OCI-LY1 (cell line): Measurements from ENCODE around the gene BMP4.

Experiments
- H2AFZ ChIP-seq: fragments of 200-600 bp; sonication (generic), shearing (Covaris generic); 2 replicates; pipeline ENCODE4 v1.6.0; 2014; ENCODE audit warnings: antibody characterized with exemption, mild to moderate bottlenecking, low read length
- H3F3A ChIP-seq: fragments of 200-600 bp; sonication (generic), shearing (Covaris generic); 2 replicates; pipeline ENCODE4 v1.6.0; 2014; ENCODE audit warnings: mild to moderate bottlenecking, antibody characterized with exemption, low read length, moderate library complexity; ENCODE audit not compliant: insufficient read depth
- H3K27ac ChIP-seq: fragments of 200-600 bp; sonication (generic); 2 replicates; pipeline ENCODE4 v1.5.1; 2014; ENCODE audit warnings: low read length, mixed run types, mild to moderate bottlenecking, low read depth; ENCODE audit not compliant: poor library complexity, severe bottlenecking
- H3K27me3 ChIP-seq: fragments of 200-600 bp; sonication (generic); 2 replicates; pipeline ENCODE4 v1.6.0; 2014; ENCODE audit warnings: antibody characterized with exemption, mild to moderate bottlenecking, low read length, moderate library complexity; ENCODE audit not compliant: insufficient read depth
- H3K36me3 ChIP-seq: fragments of 200-600 bp; sonication (generic); 2 replicates; pipeline ENCODE4 v1.6.1; 2014; ENCODE audit warnings: mild to moderate bottlenecking, antibody characterized with exemption, low read length, moderate library complexity, mixed read lengths; ENCODE audit not compliant: insufficient read depth
- H3K4me1 ChIP-seq: fragments of 200-600 bp; sonication (generic); 2 replicates; pipeline ENCODE4 v1.5.1; 2014; ENCODE audit warnings: mild to moderate bottlenecking, low read length, moderate library complexity; ENCODE audit not compliant: insufficient read depth, severe bottlenecking
- H3K4me2 ChIP-seq: fragments of 200-600 bp; sonication (generic), shearing (Covaris generic); 2 replicates; pipeline ENCODE4 v1.6.1; 2014; ENCODE audit warnings: low read length
- H3K4me3 ChIP-seq: fragments of 200-600 bp; sonication (generic); 2 replicates; pipeline ENCODE4 v1.5.1; 2014; ENCODE audit warnings: low read length, low read depth, mild to moderate bottlenecking, mixed read lengths; ENCODE audit not compliant: poor library complexity, severe bottlenecking
- H3K79me2 ChIP-seq: fragments of 200-600 bp; shearing (Covaris generic); 2 replicates; pipeline ENCODE4 v1.6.1; 2016; ENCODE audit warnings: mixed run types, low read length, mixed read lengths; ENCODE audit not compliant: insufficient read depth
- H3K9ac ChIP-seq: fragments of 200-600 bp; sonication (generic), shearing (Covaris generic); 2 replicates; pipeline ENCODE4 v1.6.1; 2014; ENCODE audit warnings: mild to moderate bottlenecking, low read length, mixed read lengths
- H3K9me2 ChIP-seq: fragments of 200-600 bp; sonication (generic), shearing (Covaris generic); 2 replicates; pipeline ENCODE4 v1.6.1; 2014; ENCODE audit warnings: low read depth, mild to moderate bottlenecking, low read length, mixed read lengths
- H3K9me3 ChIP-seq: fragments of 200-600 bp; shearing (Covaris generic); 2 replicates; pipeline ENCODE4 v1.6.1; 2014; ENCODE audit warnings: low read length, mixed read lengths
- H4K20me1 ChIP-seq: fragments of 200-600 bp; sonication (generic), shearing (Covaris generic); 2 replicates; pipeline ENCODE4 v1.6.0; 2016; ENCODE audit warnings: mild to moderate bottlenecking, low read length; ENCODE audit not compliant: insufficient read depth
- EZH2 ChIP-seq: fragments of 200-600 bp; sonication (generic), shearing (Covaris generic); IDR thresholded peaks from 2 replicates; pipeline ENCODE4 v1.8.0; 2017; ENCODE audit warnings: borderline replicate concordance, mixed run types, mild to moderate bottlenecking, antibody characterized with exemption, low read length, moderate library complexity, mixed read lengths
- TF ChIP-seq, protein P1 (sequence below): fragments of 200-600 bp; sonication (generic), shearing (Covaris generic); IDR thresholded peaks from 2 replicates; pipeline ENCODE4 v1.5.1; 2017; ENCODE audit warnings: mild to moderate bottlenecking, antibody characterized with exemption, low read length, moderate library complexity, mixed read lengths

The BMP4 gene

DNA sequence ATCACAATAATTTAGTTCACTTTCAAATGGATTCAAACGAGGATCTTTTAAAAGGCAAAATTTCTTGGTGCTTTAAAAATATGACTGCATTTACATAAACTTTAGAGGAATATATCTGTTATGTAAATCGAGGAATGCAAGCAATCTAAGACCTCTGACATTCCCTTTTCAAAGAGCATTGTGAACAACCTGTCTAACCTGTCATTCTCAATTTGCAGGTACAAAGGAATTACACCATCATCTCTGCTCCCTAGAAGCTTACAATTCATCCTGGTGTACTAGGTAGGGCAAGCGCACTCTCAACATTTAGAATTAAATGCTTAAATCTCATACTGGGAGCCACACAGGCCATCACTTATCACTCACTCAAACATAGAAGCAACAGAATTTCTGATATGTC, 35.6 kb downstream of the BMP4 start:
- Histone ChIP-seq H3K27ac (no peak overlapping the region), H4K20me1 (no peaks in the 10 kb centered on the region), H3K9me3 (no peaks in the 10 kb centered on the region), H3K79me2 (no peaks in the 10 kb centered on the region), H3K9ac (no peak overlapping the region), H3K36me3 (no peaks in the 10 kb centered on the region), H3K4me2 (no peak overlapping the region), H3K4me3 (no peak overlapping the region), H3K9me2 (no peaks in the 10 kb centered on the region), H2AFZ (no peak overlapping the region), H3K27me3 (no peaks in the 10 kb centered on the region), H3F3A (no peaks in the 10 kb centered on the region), H3K4me1 (no peaks in the 10 kb centered on the region)
- TF ChIP-seq, protein P1, sequence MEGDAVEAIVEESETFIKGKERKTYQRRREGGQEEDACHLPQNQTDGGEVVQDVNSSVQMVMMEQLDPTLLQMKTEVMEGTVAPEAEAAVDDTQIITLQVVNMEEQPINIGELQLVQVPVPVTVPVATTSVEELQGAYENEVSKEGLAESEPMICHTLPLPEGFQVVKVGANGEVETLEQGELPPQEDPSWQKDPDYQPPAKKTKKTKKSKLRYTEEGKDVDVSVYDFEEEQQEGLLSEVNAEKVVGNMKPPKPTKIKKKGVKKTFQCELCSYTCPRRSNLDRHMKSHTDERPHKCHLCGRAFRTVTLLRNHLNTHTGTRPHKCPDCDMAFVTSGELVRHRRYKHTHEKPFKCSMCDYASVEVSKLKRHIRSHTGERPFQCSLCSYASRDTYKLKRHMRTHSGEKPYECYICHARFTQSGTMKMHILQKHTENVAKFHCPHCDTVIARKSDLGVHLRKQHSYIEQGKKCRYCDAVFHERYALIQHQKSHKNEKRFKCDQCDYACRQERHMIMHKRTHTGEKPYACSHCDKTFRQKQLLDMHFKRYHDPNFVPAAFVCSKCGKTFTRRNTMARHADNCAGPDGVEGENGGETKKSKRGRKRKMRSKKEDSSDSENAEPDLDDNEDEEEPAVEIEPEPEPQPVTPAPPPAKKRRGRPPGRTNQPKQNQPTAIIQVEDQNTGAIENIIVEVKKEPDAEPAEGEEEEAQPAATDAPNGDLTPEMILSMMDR, result no peak
- TF ChIP-seq EZH2, result no peak

DNA sequence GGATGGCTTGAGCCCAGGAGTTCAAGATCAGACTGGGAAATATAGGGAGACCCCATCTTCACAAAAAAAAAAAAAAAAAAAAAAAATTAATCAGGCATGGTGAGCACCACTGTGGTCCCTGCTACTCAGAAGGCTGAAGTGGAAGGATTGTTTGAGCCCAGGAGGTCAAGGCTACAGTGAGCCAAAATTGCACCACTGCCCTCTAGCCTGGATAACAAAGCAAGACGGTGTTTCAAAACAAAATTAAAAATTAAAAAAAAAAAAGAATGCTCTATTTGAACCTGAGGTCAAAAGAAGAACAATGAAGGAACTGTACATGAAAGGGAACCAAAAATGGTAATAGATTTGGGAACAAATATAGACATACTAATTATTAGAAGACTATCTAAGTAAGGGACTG, 40.4 kb downstream of the BMP4 start:
- Histone ChIP-seq H4K20me1 (no peaks in the 10 kb centered on the region), H3K79me2 (no peaks in the 10 kb centered on the region), H2AFZ (no peak overlapping the region), H3K4me1 (no peaks in the 10 kb centered on the region), H3K4me3 (no peak overlapping the region), H3K9ac (no peak overlapping the region), H3F3A (no peaks in the 10 kb centered on the region), H3K27ac (no peak overlapping the region), H3K27me3 (no peaks in the 10 kb centered on the region), H3K9me2 (no peaks in the 10 kb centered on the region), H3K36me3 (no peaks in the 10 kb centered on the region), H3K9me3 (no peaks in the 10 kb centered on the region), H3K4me2 (no peak overlapping the region)
- TF ChIP-seq, protein P1, result no peak
- TF ChIP-seq EZH2, result no peak

GRCh38 chr14:53915364-53916014, 41.1 kb downstream of the BMP4 start:
- Histone ChIP-seq H3K79me2 (no peaks in the 10 kb centered on the region), H3K9me3 (no peaks in the 10 kb centered on the region), H3F3A (no peaks in the 10 kb centered on the region), H3K27me3 (no peaks in the 10 kb centered on the region), H3K4me1 (no peaks in the 10 kb centered on the region), H3K36me3 (no peaks in the 10 kb centered on the region), H2AFZ (no peak overlapping the region), H3K9ac (no peak overlapping the region), H3K4me2 (no peak overlapping the region), H3K27ac (no peak overlapping the region), H3K4me3 (no peak overlapping the region), H4K20me1 (no peaks in the 10 kb centered on the region), H3K9me2 (no peaks in the 10 kb centered on the region)
- TF ChIP-seq, protein P1, result no peak
- no peak for TF ChIP-seq EZH2
